ENCODE data around the gene ARL4D. TPM values are rescaled to one million over a fixed set of nuclear protein-coding genes. Genes with fewer than 3 reads are reported as not detected.

The ARL4D gene
- total RNA-seq, 1 experiment from 2014 or later, result 8.8 TPM

- ChIA-PET CTCF (no interaction called here), POLR2A (ENCODE audit: unreplicated experiment) (no interaction called here)
- Histone ChIP-seq H4K20me1 (ENCODE audit: insufficient read depth) (no peaks in the 10 kb centered on the region), H3F3A (ENCODE audit: insufficient read depth, low read depth) (no peaks in the 10 kb centered on the region), H2AFZ (no peak overlapping the region), H3K79me2 (ENCODE audit: low read depth) (no peaks in the 10 kb centered on the region), H3K27ac (no peak overlapping the region), H3K4me3 (no peak overlapping the region), H3K27me3 (ENCODE audit: insufficient read depth, low read depth) (no peaks in the 10 kb centered on the region), H3K4me1 (replicated peaks; ENCODE audit: insufficient read depth) (no peaks in the 10 kb centered on the region), H3K9me3 (ENCODE audit: insufficient read depth, low read depth) (peaks cover 5% of the 10 kb centered on the region; the same call in 1 of the 2 replicates), H3K4me2 (no peak overlapping the region), H3K9me2 (ENCODE audit: insufficient read depth) (no peaks in the 10 kb centered on the region), H3K36me3 (ENCODE audit: low read depth) (no peaks in the 10 kb centered on the region)
- no peak for DNase-seq
- BruUV-seq (replicated peaks), result no TSS peak
- no peak for TF ChIP-seq CTCF (conservative IDR thresholded peaks at IDR 0.05)
- intact Hi-C loops (cut with micrococcal nuclease; ENCODE audit: unreplicated experiment), result no loop called here
These were observed 20.0 kb upstream of the ARL4D start for GRCh38 chr17:43378766-43379165.

GRCh38 chr17:43380307-43380706 is 18.5 kb upstream of the ARL4D start:
- H3K36me3 ChIP-seq (ENCODE audit: low read depth), result no peaks in the 10 kb centered on the region
- no peaks in the 10 kb centered on the region for H3K4me1 ChIP-seq (replicated peaks; ENCODE audit: insufficient read depth)
- no peak overlapping the region for H3K4me2 ChIP-seq
- intact Hi-C loops (cut with micrococcal nuclease; ENCODE audit: unreplicated experiment), result no loop called here
- H3F3A ChIP-seq (ENCODE audit: insufficient read depth, low read depth), result peaks cover 10% of the 10 kb centered on the region; the same call in 1 of the 2 replicates
- ChIA-PET POLR2A (ENCODE audit: unreplicated experiment) (interaction anchor here (0.6 to 0.7 kb wide), 2 partner anchors 10 to 88 kb away, joined by 3 to 6 read pairs; no protein-coding TSS in a partner anchor), CTCF (no interaction called here)
- H3K27me3 ChIP-seq (ENCODE audit: insufficient read depth, low read depth), result no peaks in the 10 kb centered on the region
- H3K79me2 ChIP-seq (ENCODE audit: low read depth), result no peaks in the 10 kb centered on the region
- TF ChIP-seq CTCF (conservative IDR thresholded peaks at IDR 0.05), result no peak
- TF ChIP-seq EZH2 (IDR thresholded peaks at IDR 0.05; ENCODE audit: low read depth), result no peak
- H2AFZ ChIP-seq, result no peak overlapping the region
- H3K9me2 ChIP-seq (ENCODE audit: insufficient read depth), result no peaks in the 10 kb centered on the region
- BruUV-seq (replicated peaks), result no TSS peak
- H3K4me3 ChIP-seq, result no peak overlapping the region
- no peak overlapping the region for H3K27ac ChIP-seq
- no peaks in the 10 kb centered on the region for H4K20me1 ChIP-seq (ENCODE audit: insufficient read depth)
- H3K9me3 ChIP-seq (ENCODE audit: insufficient read depth, low read depth), result peaks cover 5% of the 10 kb centered on the region; the same call in 1 of the 2 replicates
- DNase-seq, result no peak

GRCh38 chr17:43381204-43381603 is 17.6 kb upstream of the ARL4D start:
- CTCF ChIA-PET, result no interaction called here
- Histone ChIP-seq H3K27me3 (ENCODE audit: insufficient read depth, low read depth) (no peaks in the 10 kb centered on the region), H3K36me3 (ENCODE audit: low read depth) (no peaks in the 10 kb centered on the region), H3K4me2 (no peak overlapping the region), H2AFZ (no peak overlapping the region), H3K4me3 (no peak overlapping the region), H4K20me1 (ENCODE audit: insufficient read depth) (no peaks in the 10 kb centered on the region), H3K4me1 (replicated peaks; ENCODE audit: insufficient read depth) (no peaks in the 10 kb centered on the region), H3K9me2 (ENCODE audit: insufficient read depth) (no peaks in the 10 kb centered on the region), H3K79me2 (ENCODE audit: low read depth) (no peaks in the 10 kb centered on the region), H3K27ac (no peak overlapping the region), H3F3A (ENCODE audit: insufficient read depth, low read depth) (peaks cover 13% of the 10 kb centered on the region; the same call in 1 of the 2 replicates), H3K9me3 (ENCODE audit: insufficient read depth, low read depth) (peaks cover 5% of the 10 kb centered on the region; the same call in 1 of the 2 replicates)
- POLR2A ChIA-PET (ENCODE audit: unreplicated experiment), result no interaction called here
- TF ChIP-seq CTCF (conservative IDR thresholded peaks at IDR 0.05), result no peak
- no peak for TF ChIP-seq EZH2 (IDR thresholded peaks at IDR 0.05; ENCODE audit: low read depth)
- intact Hi-C loops (cut with micrococcal nuclease; ENCODE audit: unreplicated experiment), result no loop called here
- DNase-seq, result no peak
- BruUV-seq (replicated peaks), result no TSS peak
